A549 (cell line): Measurements from ENCODE around the gene CPSF4. TPM values are rescaled to one million over a fixed set of nuclear protein-coding genes. Genes with fewer than 3 reads are reported as not detected.

ENCODE experiments used
- ATAC-seq, 2 experiments: fragments of 200-7000 bp in 1 of 2; fragments of >200 bp in 1 of 2; cut with Nextera tagmentation in 1 of 2; cut with Tn5 transposase in 1 of 2; 3 replicates each; pipeline versions ENCODE4 v1.8.0 to v1.9.1; 2018 to 2020; ENCODE audit warnings: mild to moderate bottlenecking in 1 of 2, moderate library complexity in 1 of 2
- CTCF ChIA-PET: fragments of 300-600 bp; sonication (Branson Sonifier 250); formaldehyde crosslinking; extraction: SDS; loops from one replicate; lab custom pipeline; 2021; ENCODE audit warnings: antibody characterized with exemption, inconsistent platforms; lab: Yijun Ruan, JAX
- POLR2A ChIA-PET: fragments of 350-600 bp; formaldehyde crosslinking; extraction: SDS; loops from one replicate; lab custom pipeline; 2021; ENCODE audit warnings: antibody characterized with exemption, inconsistent platforms; lab: Yijun Ruan, JAX
- DNase-seq, 2 experiments: peaks; one replicate each; pipeline versions ENCODE4 v3.0.0 to v3.0.0-alpha.2; 2011 to 2016; ENCODE audit warnings: low read depth in 1 of 2, low spot score in 1 of 2
- FAIRE-seq: peaks from 2 replicates; lab custom pipeline; 2011; peaks lifted over from hg19 to GRCh38; lab: Jason Lieb, UNC
- H3K27ac ChIP-seq, 2 experiments: fragments of >200 bp; sonication (Bioruptor Twin); formaldehyde crosslinking; 3 replicates each; pipeline ENCODE4 v1.5.1; 2016 to 2017
- H3K4me1 ChIP-seq: fragments of >200 bp; sonication (Bioruptor Twin); formaldehyde crosslinking; 3 replicates; pipeline ENCODE4 v1.6.1; 2016
- H3K4me2 ChIP-seq: fragments of >200 bp; sonication (Bioruptor Twin); formaldehyde crosslinking; 3 replicates; pipeline ENCODE4 v1.6.1; 2016
- H3K4me3 ChIP-seq: fragments of >200 bp; sonication (Bioruptor Twin); formaldehyde crosslinking; 3 replicates; pipeline ENCODE4 v1.5.1; 2016
- H3K9me3 ChIP-seq: fragments of >200 bp; sonication (Bioruptor Twin); formaldehyde crosslinking; 3 replicates; pipeline ENCODE4 v1.6.1; 2016
- ATOH8 ChIP-seq: fragments of 250-450 bp; sonication (Bioruptor Pico); IDR thresholded peaks from 2 replicates; pipeline ENCODE4 v1.5.0; 2020; ENCODE audit warnings: low read depth, mild to moderate bottlenecking, moderate library complexity
- CHD2 ChIP-seq: fragments of 150-350 bp; IDR thresholded peaks from 2 replicates; pipeline ENCODE4 v1.6.1; 2014; ENCODE audit warnings: low read length; ENCODE audit not compliant: partially characterized antibody
- CTCF ChIP-seq: fragments of >200 bp; sonication (Bioruptor Twin); formaldehyde crosslinking; IDR thresholded peaks from 3 replicates; pipeline ENCODE4 v1.5.1; 2016
- E2F6 ChIP-seq: IDR thresholded peaks from 2 replicates; pipeline ENCODE4 v1.6.1; 2012; ENCODE audit warnings: low read depth, borderline replicate concordance
- FOSL2 ChIP-seq, 2 experiments: fragments of 450-650 bp in 1 of 2; fragments of >200 bp in 1 of 2; sonication (Bioruptor Twin) in 1 of 2; formaldehyde crosslinking; IDR thresholded peaks; 2 replicates each; pipeline versions ENCODE4 v1.5.0 to v1.6.1; 2016 to 2020; ENCODE audit warnings: mild to moderate bottlenecking in 1 of 2, moderate library complexity in 1 of 2
- GATA3 ChIP-seq: IDR thresholded peaks from 2 replicates; pipeline ENCODE4 v1.6.1; 2012; ENCODE audit warnings: borderline replicate concordance
- HDAC2 ChIP-seq: fragments of 200-600 bp; sonication (generic); IDR thresholded peaks from 2 replicates; pipeline ENCODE4 v1.6.1; 2016
- HES2 ChIP-seq: fragments of >200 bp; sonication (Bioruptor Twin); formaldehyde crosslinking; IDR thresholded peaks from 2 replicates; pipeline ENCODE4 v1.6.1; 2016
- HMGXB4 ChIP-seq: fragments of 250-450 bp; sonication (Bioruptor Pico); IDR thresholded peaks from 2 replicates; pipeline ENCODE4 v1.5.0; 2021; ENCODE audit warnings: mild to moderate bottlenecking, moderate library complexity, borderline replicate concordance
- HOXB5 ChIP-seq: fragments of 250-450 bp; sonication (Bioruptor Pico); IDR thresholded peaks from 2 replicates; pipeline ENCODE4 v1.5.0; 2020; ENCODE audit warnings: mild to moderate bottlenecking, moderate library complexity
- KDM5A ChIP-seq: fragments of 200-600 bp; sonication (generic); IDR thresholded peaks from 2 replicates; pipeline ENCODE4 v1.6.1; 2016; ENCODE audit warnings: antibody characterized with exemption, mild to moderate bottlenecking
- MAX ChIP-seq: IDR thresholded peaks from 2 replicates; pipeline ENCODE4 v1.6.1; 2012
- PBX3 ChIP-seq: IDR thresholded peaks from 2 replicates; pipeline ENCODE4 v1.6.1; 2012
- RCOR1 ChIP-seq: fragments of 150-350 bp; IDR thresholded peaks from 2 replicates; pipeline ENCODE4 v1.6.1; 2014; ENCODE audit warnings: antibody characterized with exemption, low read length, low read depth
- SMC3 ChIP-seq: fragments of >200 bp; sonication (Bioruptor Twin); formaldehyde crosslinking; IDR thresholded peaks from 3 replicates; pipeline ENCODE4 v1.6.1; 2018; ENCODE audit warnings: inconsistent platforms
- TP53 ChIP-seq: fragments of 250-450 bp; sonication (Bioruptor Pico); IDR thresholded peaks from 2 replicates; pipeline ENCODE4 v1.5.0; 2021; ENCODE audit warnings: mild to moderate bottlenecking, moderate library complexity
- USF2 ChIP-seq: fragments of 450-650 bp; IDR thresholded peaks from 2 replicates; pipeline ENCODE4 v1.6.1; 2014; ENCODE audit warnings: antibody characterized with exemption
- ZC3H11A ChIP-seq: fragments of 450-650 bp; IDR thresholded peaks from 2 replicates; pipeline ENCODE4 v1.6.1; 2014; ENCODE audit warnings: antibody characterized with exemption, mild to moderate bottlenecking
- WGBS: methylation state at CpG from one replicate; pipeline ENCODE4 v1.1.6; 2017; ENCODE audit errors: missing lambda C conversion rate; 5-methylcytosine and 5-hydroxymethylcytosine counted together
- polyA plus RNA-seq, 4 experiments: library from polyadenylated mRNA; depleted of rRNA in 3 of 4; stranded (reverse); fragments of >200 nt; fragmentation: RNase III in 1 of 4; extraction: RNeasy Plus Mini Kit Qiagen cat#74134 plus additional on column Dnase treatment in 1 of 4; gene quantifications; 2 replicates in 3 of 4; 3 replicates in 1 of 4; pipeline ENCODE4 v1.2.3, GENCODE V29; 2011 to 2017

CPSF4 gene
- polyA plus RNA-seq, 2 of the 4 experiments (the other 2 are of a cell fraction): 28.7 to 35.6 TPM

GRCh38 chr7:99493823-99494222, 55.1 kb downstream of the CPSF4 start (continued):
- TF ChIP-seq USF2: no peak
- TF ChIP-seq KDM5A: no peak
- no peak for TF ChIP-seq CTCF
- no peak for TF ChIP-seq ATOH8
- no peak for TF ChIP-seq TP53

GRCh38 chr7:99497766-99498545, 59.2 kb downstream of the CPSF4 start:
- TF ChIP-seq FOSL2 (IDR thresholded peaks at IDR 0.05) (no peak), FOSL2 (CRISPR knock-in tag; IDR thresholded peaks at IDR 0.05) (no peak), HES2 (no peak), PBX3 (no peak), SMC3 (no peak), HMGXB4 (CRISPR knock-in tag) (no peak), GATA3 (no peak), HOXB5 (CRISPR knock-in tag) (no peak), MAX (no peak), HDAC2 (no peak)
- POLR2A ChIA-PET: interaction anchor here (0.6 to 1.6 kb wide), 3 partner anchors 9 to 60 kb away, joined by 3 to 4 read pairs (median 4); partner anchors contain the start of genes FAM200A and ZNF655
- WGBS: 85% methylated on average over 6 of the region's 6 CpGs
- ATAC-seq (no peak), DNase-seq (no peak), FAIRE-seq (no peak)
- CTCF ChIA-PET: no interaction called here
- peaks cover 39% of the 10 kb centered on the region for H3K9me3 ChIP-seq
- H3K4me1 ChIP-seq: peaks cover 12% of the 10 kb centered on the region; the same call in 2 of the 3 replicates
- no peak overlapping the region for H3K27ac ChIP-seq
- peak overlapping the region; percentile 71 for H3K4me3 ChIP-seq
- H3K4me2 ChIP-seq: peak overlapping the region; percentile 87

- Histone ChIP-seq H3K27ac (no peak overlapping the region), H3K4me2 (peak overlapping the region; percentile 87), H3K4me3 (peak overlapping the region; percentile 71), H3K9me3 (peaks cover 33% of the 10 kb centered on the region), H3K4me1 (peaks cover 12% of the 10 kb centered on the region; the same call in 2 of the 3 replicates)
- FAIRE-seq: no peak
- no peak for DNase-seq
- ChIA-PET POLR2A (interaction anchor here (1.5 to 1.6 kb wide), 2 partner anchors 54 to 60 kb away, joined by 4 read pairs; partner anchors contain the start of genes FAM200A and ZNF655), CTCF (interaction anchor here (0.7 kb wide), 1 partner anchor 681 kb away, joined by 3 read pairs; no protein-coding TSS in a partner anchor)
- no peak for ATAC-seq
- TF ChIP-seq GATA3 (no peak), E2F6 (no peak), ZC3H11A (no peak), RCOR1 (no peak), MAX (no peak), CHD2 (no peak)
- 86% methylated on average over 11 of the region's 11 CpGs for WGBS
Measured at GRCh38 chr7:99498546-99498944, 59.8 kb downstream of the CPSF4 start.
